ENCODE data around the gene ZNF207.

The ZNF207 gene

GRCh38 chr17:32341141-32341856 is 8.7 kb upstream of the ZNF207 start:
- Histone ChIP-seq H3K36me3 (ENCODE audit: control insufficient read depth, insufficient read depth, low read length) (no peaks in the 10 kb centered on the region), H2AFZ (peak overlapping the region; percentile 72), H3K4me1 (no peaks in the 10 kb centered on the region), H3K27me3 (ENCODE audit: control insufficient read depth, insufficient read depth, low read length) (no peaks in the 10 kb centered on the region), H3K9me3 (ENCODE audit: control insufficient read depth, low read length) (no peaks in the 10 kb centered on the region), H3K9ac (no peak overlapping the region), H3K4me3 (ENCODE audit: low read depth, low read length) (peak overlapping the region; percentile 71), H3K27ac (peak overlapping the region; percentile 65), H3K4me2 (ENCODE audit: low read length) (peak overlapping the region; percentile 99), H3K79me2 (no peaks in the 10 kb centered on the region)
- TF ChIP-seq CTCF (IDR thresholded peaks at IDR 0.05), result peak; percentile 34

- peak within 1 kb of the TSS; percentile 99 for H3K4me2 ChIP-seq (ENCODE audit: low read length)
- TF ChIP-seq CTCF (IDR thresholded peaks at IDR 0.05), result no peak
Measured at GRCh38 chr17:32341857-32342602, 7.9 kb upstream of the ZNF207 start, which contains the start of gene C17orf75. TSS of gene C17orf75 (minus strand) at chr17:32342173. CDS start at chr17:32342139, 34 bp downstream.

GRCh38 chr17:32342603-32343325 is 7.2 kb upstream of the ZNF207 start:
- H2AFZ ChIP-seq, result peak overlapping the region; percentile 72
- peak overlapping the region; percentile 99 for H3K4me2 ChIP-seq (ENCODE audit: low read length)
- no peaks in the 10 kb centered on the region for H3K4me1 ChIP-seq
- no peak overlapping the region for H3K4me3 ChIP-seq (ENCODE audit: low read depth, low read length)
- no peaks in the 10 kb centered on the region for H3K9me3 ChIP-seq (ENCODE audit: control insufficient read depth, low read length)
- no peak overlapping the region for H3K9ac ChIP-seq
- H3K27ac ChIP-seq, result no peak overlapping the region
- no peak for TF ChIP-seq CTCF (IDR thresholded peaks at IDR 0.05)
- no peaks in the 10 kb centered on the region for H3K36me3 ChIP-seq (ENCODE audit: control insufficient read depth, insufficient read depth, low read length)
- no peaks in the 10 kb centered on the region for H3K79me2 ChIP-seq
- no peaks in the 10 kb centered on the region for H3K27me3 ChIP-seq (ENCODE audit: control insufficient read depth, insufficient read depth, low read length)

More at GRCh38 chr17:32341857-32342602, 7.9 kb upstream of the ZNF207 start, which contains the start of gene C17orf75:
- peak within 1 kb of the TSS; percentile 72 for H2AFZ ChIP-seq
- H3K9ac ChIP-seq, result no peak within 1 kb of the TSS
- no peaks in the 10 kb centered on the region for H3K27me3 ChIP-seq (ENCODE audit: control insufficient read depth, insufficient read depth, low read length)
- H3K9me3 ChIP-seq (ENCODE audit: control insufficient read depth, low read length), result no peaks in the 10 kb centered on the region
- no peaks in the 10 kb centered on the region for H3K79me2 ChIP-seq
- no peaks in the 10 kb centered on the region for H3K36me3 ChIP-seq (ENCODE audit: control insufficient read depth, insufficient read depth, low read length)
- peak within 1 kb of the TSS; percentile 71 for H3K4me3 ChIP-seq (ENCODE audit: low read depth, low read length)
- H3K27ac ChIP-seq, result peak within 1 kb of the TSS; percentile 65
- H3K4me1 ChIP-seq, result no peaks in the 10 kb centered on the region

GRCh38 chr17:32345951-32346600 is 3.9 kb upstream of the ZNF207 start:
- Histone ChIP-seq H3K9me3 (ENCODE audit: control insufficient read depth, low read length) (no peaks in the 10 kb centered on the region), H3K36me3 (ENCODE audit: control insufficient read depth, insufficient read depth, low read length) (no peaks in the 10 kb centered on the region), H2AFZ (no peak overlapping the region), H3K4me3 (ENCODE audit: low read depth, low read length) (no peak overlapping the region), H3K9ac (no peak overlapping the region), H3K4me2 (ENCODE audit: low read length) (no peak overlapping the region), H3K4me1 (peaks cover 6% of the 10 kb centered on the region), H3K79me2 (peaks cover 7% of the 10 kb centered on the region), H3K27me3 (ENCODE audit: control insufficient read depth, insufficient read depth, low read length) (no peaks in the 10 kb centered on the region), H3K27ac (no peak overlapping the region)
- no peak for TF ChIP-seq CTCF (IDR thresholded peaks at IDR 0.05)

Data from parathyroid adenoma (tissue), 2 donors.